Putamen (tissue), 1 donor: Measurements from ENCODE around the gene TMED6.
"Not testable (repeated sequence)": the region's sequence is repeated elsewhere in the genome, so short reads cannot be mapped to it uniquely, and the experiment has no call there.

Experiments
- DNase-seq: peaks from one replicate; pipeline ENCODE4 v3.0.0-alpha.2; 2016; ENCODE audit warnings: low spot score

Gene TMED6

DNA sequence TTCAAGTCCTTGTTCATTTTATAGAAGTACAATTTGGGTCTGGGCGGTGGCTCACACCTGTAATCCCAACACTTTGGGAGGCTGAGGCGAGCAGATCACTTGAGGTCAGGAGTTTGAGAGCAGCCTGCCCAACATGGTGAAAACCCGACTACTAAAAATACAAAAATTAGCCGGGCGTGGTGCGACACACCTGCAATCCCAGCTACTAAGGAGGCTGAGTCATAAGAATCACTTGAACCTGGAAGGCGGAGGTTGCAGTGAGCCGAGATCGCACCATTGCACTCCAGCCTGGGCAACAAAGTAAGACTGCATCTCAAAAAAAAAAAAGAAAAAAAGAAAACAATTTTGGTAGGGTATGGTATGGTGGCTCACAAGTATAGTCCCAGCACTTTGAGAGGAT, 8.5 kb upstream of the TMED6 start:
- DNase-seq, result not testable (repeated sequence)

GRCh38 chr16:69350536-69351133, 951 bp downstream of the TMED6 start:
- DNase-seq, result no peak

DNA sequence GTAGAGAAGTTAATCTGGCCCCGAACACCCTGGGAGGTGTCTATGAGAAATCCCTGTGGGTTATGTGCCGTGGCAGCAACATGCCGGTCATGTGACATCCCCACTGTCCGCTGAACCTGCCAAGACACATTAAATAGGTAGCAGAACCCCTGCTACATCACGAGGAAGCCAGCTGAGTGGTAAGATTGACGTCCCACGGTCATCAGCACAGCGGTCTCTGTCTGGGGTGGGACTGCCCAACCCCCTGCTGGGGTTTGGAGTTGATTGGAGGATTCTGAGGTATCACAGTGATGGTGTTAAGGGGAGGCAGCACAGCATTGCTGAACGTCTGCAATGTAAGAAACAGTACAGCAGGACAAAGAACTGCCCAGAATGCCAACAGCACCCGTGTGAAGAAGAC, 2.0 kb downstream of the TMED6 start:
- no peak for DNase-seq

GRCh38 chr16:69348222-69348621, 3.4 kb downstream of the TMED6 start:
- DNase-seq, result no peak

- no peak for DNase-seq
Observed at GRCh38 chr16:69346683-69347082, 4.9 kb downstream of the TMED6 start.

- DNase-seq, result no peak
Observed at GRCh38 chr16:69345923-69346322, 5.7 kb downstream of the TMED6 start.

GRCh38 chr16:69344171-69344570, 7.4 kb downstream of the TMED6 start:
- peak; percentile 25 for DNase-seq

- DNase-seq, result no peak
Observed at GRCh38 chr16:69340095-69340644, 11.4 kb downstream of the TMED6 start.

GRCh38 chr16:69339289-69340094, 12.1 kb downstream of the TMED6 start, which contains the start of the genes COG8 and NIP7:
Gene COG8 (minus strand): TSS chr16:69339564. CDS start chr16:69339552, 12 bp downstream.
Gene NIP7 (plus strand): TSS chr16:69339772. CDS start chr16:69339830, 58 bp downstream.
- peak; percentile 97 for DNase-seq

DNA sequence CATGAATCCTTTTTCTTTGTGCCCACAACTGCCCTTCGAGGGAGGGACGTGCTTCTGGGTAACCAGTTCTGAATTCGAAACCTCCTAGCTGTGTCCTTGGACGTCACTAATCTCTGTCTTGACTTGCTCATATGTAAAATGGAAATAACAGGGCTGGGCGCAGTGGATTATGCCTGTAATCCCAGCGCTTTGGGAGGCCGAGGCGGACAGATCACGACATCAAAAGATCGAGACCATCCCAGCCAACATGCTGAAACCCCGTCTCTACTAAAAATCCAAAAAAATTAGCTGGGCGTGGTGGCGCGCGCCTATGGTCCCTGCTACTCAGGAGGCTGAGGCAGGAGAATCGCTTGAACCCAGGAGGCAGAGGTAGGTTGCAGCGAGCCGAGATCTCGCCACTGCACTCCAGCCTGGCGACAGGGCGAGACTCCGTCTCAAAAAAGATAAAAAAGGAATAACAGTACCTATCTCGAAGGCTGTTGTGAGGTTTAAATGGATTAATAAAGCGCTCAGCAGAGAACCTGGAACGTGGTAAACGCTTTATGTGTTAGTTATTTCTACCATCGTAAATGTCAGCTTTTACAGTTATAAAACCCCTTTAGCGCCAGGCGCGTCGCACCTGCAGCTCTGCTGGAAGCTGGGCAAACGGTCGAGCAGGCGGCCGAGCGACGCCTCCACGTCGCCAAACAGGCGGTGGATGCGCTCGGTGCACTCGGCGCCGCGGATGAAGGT, 12.9 kb downstream of the TMED6 start:
- DNase-seq, result no peak

GRCh38 chr16:69334696-69335095, 16.9 kb downstream of the TMED6 start:
- no peak for DNase-seq

DNA sequence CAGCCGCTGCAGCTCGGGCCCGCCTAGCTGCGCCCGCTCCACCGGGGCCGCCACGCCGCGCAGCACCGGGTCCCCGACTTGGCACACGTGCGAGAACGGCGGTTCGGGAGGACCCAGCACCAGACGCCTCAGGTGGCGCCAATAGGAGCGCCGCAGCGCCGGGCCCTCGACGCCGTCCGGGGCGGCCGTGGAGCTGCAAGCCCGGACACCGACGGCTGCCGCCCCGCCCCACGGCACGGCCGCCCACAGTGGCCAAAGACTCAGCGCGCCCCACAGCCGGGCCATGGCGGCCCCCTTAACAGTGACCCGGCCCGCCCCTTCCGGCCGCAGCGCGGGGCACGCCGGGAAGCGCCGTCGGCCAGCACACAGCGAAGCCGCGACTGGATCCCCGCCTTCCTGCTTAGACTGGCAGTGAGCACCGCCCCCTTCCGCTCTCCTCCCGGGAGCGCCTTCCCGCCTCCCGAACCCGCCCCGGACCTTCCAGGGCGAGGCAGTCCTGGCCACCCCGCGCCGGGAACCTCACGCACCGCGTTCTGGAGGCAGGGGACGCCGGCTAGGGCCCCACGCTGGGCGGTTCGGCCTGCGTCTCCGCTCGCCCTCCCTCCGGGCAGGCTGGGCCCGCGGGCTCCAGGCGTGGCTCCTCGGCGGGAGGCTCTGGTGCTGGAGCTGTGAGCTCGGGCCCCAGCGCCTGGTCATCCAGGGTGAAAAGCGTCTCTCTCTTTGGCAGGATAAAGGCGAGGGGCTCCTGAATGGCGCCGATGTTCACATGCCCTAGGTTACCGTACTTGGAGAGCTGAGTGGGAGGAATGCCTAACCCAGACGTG, 21.1 kb downstream of the TMED6 start, which contains the start of gene PDF:
TSS of gene PDF (minus strand) at position 303 of the 824 bp plus-strand sequence. CDS start at position 285, 18 bp downstream.
- DNase-seq, result peak; percentile 94

GRCh38 chr16:69329369-69330285, 22.0 kb downstream of the TMED6 start:
- no peak for DNase-seq

GRCh38 chr16:69328854-69329316, 22.7 kb downstream of the TMED6 start:
- DNase-seq, result no peak

DNA sequence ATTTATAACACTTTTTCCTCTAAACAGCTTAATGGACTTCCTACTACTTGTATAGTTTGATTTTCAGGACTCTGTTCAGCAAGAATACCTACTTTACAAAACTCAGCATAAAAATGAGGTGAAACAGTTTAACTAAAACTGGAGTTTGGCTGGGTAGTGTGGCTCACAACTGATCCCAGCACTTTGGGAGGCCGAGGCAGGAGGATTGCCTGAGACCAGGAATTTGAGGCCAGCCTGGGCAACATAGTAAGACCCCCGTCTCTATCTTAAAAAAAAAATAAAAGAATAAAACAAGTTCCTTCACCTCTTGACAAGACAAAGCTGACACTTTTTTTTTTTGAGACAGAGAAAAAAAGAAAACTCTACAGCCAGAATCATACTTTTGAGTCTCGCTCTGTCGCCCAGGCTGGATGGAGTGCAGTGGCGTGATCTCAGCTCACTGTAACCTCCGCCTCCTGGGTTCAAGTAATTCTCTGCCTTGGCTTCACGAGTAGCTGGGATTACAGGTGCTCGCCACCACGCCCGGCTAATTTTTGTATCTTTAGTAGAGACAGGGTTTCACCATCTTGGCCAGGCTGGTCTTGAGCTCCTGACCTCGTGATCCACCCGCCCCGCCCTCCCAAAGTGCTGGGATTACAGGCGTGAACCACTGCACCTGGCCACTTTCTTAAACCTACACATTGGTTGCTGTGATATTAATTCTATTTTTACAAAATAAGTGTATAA, 23.8 kb downstream of the TMED6 start:
- no peak for DNase-seq

DNA sequence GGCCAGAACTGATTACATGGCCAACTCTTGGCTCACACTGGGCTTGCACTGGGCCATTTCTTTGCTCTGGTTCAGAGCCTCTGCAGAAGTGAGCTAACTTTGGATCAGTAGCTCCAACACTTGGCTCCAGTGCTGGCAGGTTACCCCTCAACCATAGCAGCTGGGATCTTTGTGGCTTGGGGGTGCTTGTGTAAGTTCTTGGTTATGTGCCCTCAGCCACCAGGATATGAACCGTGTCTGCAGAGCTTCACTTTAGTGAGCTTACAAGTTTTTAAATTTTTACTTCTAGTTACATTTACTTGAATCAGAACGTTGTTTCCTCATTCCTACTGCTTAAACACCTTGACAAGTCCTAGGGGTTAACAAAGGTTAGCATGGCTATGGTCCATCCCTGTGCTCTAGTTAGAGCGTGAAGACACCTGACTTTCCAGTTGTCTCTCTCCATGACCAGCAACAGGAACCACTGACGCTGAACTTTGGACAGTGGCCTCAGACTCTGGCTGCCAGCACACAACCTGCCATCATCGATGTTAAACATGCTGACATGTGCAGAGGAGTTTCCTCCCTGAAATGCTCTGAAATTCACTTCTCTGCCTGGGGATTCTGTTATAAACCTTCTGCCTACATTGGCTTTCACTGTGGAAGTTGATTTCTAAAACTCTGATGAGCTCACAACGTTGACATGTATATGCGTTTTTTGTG, 25.3 kb downstream of the TMED6 start:
- no peak for DNase-seq

DNA sequence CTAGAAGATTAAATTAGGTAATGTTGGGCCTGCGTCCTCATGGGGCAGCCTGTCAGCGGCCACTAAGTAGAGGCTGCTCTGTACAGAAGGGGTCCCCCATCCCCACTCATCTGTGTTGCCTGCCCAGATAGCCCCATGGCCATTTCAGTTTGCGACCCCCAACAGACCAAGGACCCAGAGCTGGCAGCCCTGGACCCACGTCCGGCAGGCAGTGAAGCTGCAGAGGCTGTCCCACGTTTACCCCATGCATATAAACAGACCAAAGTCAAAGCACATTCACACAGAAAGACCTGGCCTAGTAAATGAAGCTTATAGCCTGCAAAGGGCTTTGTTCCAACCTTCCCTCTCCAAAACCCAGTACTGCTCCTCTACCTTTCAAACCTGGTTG, 25.8 kb downstream of the TMED6 start:
- DNase-seq, result no peak

- no peak for DNase-seq
Observed at GRCh38 chr16:69324585-69325253, 26.9 kb downstream of the TMED6 start.
